ENCODE results near the gene EPHA4.
"Not testable (repeated sequence)": the region's sequence is repeated elsewhere in the genome, so short reads cannot be mapped to it uniquely, and the experiment has no call there.

Gene EPHA4

GRCh38 chr2:221514305-221515040, 57.6 kb downstream of the EPHA4 start:
- H3K4me1 ChIP-seq, result peaks cover 0 to 22% (median 3%) of the 10 kb centered on the region in 4 donors
- no peak overlapping the region for H3K27ac ChIP-seq
- no peak for TF ChIP-seq CTCF (IDR thresholded peaks at IDR 0.05)
- no peak for DNase-seq
- H3K4me3 ChIP-seq, result no peak overlapping the region
- no peaks in the 10 kb centered on the region for H3K36me3 ChIP-seq
- H3K9me3 ChIP-seq, result no peaks in the 10 kb centered on the region
- intact Hi-C loops (cut with DNase I; ENCODE audit: low total_unique reads), result no loop called here
- H3K27me3 ChIP-seq, result no peaks in the 10 kb centered on the region

- Histone ChIP-seq H3K27ac (no peak overlapping the region), H3K27me3 (no peaks in the 10 kb centered on the region), H3K4me3 (no peak overlapping the region), H3K36me3 (no peaks in the 10 kb centered on the region), H3K4me1 (peaks cover 0 to 22% (median 3%) of the 10 kb centered on the region in 4 donors), H3K9me3 (no peaks in the 10 kb centered on the region)
- no peak for DNase-seq
- intact Hi-C loops (cut with DNase I; ENCODE audit: low total_unique reads), result no loop called here
- no peak for TF ChIP-seq CTCF (IDR thresholded peaks at IDR 0.05)
Observed at GRCh38 chr2:221513232-221513631, 58.9 kb downstream of the EPHA4 start.

DNA sequence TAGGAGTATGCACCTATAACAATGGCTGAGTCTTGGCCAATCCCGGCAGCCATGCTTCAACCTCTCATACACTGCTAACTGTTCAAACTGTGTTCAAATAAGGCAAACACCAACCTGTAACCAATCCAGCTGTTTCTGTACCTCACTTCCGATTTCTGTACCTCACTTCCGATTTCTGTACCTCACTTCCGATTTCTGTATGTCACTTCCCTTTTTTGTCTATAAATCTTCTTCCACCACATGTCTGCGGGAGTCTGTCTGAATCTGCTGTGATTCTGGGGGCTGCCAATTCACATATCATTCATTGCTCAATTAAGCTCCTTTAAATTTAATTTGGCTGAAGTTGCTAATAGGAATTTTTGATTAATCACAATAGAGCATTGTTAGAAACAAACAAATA, 60.8 kb downstream of the EPHA4 start:
- H3K27me3 ChIP-seq; H3K9me3 ChIP-seq; H3K36me3 ChIP-seq; DNase-seq; H3K4me3 ChIP-seq; intact Hi-C loops (cut with DNase I; ENCODE audit: low total_unique reads); H3K27ac ChIP-seq; H3K4me1 ChIP-seq: not testable (repeated sequence)

DNA sequence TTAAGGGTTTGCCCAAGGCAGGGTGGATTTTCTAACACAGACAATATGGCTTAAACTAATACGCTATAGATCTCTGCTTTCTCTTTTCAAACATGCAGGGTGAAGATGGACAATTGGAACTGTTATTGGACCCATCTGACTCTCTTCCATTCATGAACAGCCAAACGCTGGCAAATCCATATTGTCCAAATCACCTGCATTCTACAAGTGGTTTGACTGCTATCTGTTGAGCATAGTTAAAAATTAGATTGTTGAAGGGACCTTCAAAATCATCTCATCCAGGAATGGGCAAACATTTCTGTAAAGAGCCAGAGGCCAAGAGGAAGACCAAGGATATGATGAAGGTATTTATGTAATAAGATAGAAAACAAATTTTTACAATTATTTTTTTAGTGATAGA, 65.6 kb downstream of the EPHA4 start:
- H3K4me1 ChIP-seq, result peaks cover 0 to 10% (median 1%) of the 10 kb centered on the region in 4 donors
- TF ChIP-seq CTCF (IDR thresholded peaks at IDR 0.05), result no peak
- no peak overlapping the region for H3K27ac ChIP-seq
- H3K9me3 ChIP-seq, result no peaks in the 10 kb centered on the region
- no peaks in the 10 kb centered on the region for H3K27me3 ChIP-seq
- no peak for DNase-seq
- H3K4me3 ChIP-seq, result no peak overlapping the region
- intact Hi-C loops (cut with DNase I; ENCODE audit: low total_unique reads), result no loop called here
- no peaks in the 10 kb centered on the region for H3K36me3 ChIP-seq

- Histone ChIP-seq H3K36me3 (no peaks in the 10 kb centered on the region), H3K27me3 (no peaks in the 10 kb centered on the region), H3K4me1 (peaks cover 0 to 10% (median 1%) of the 10 kb centered on the region in 4 donors), H3K27ac (no peak overlapping the region), H3K9me3 (no peaks in the 10 kb centered on the region), H3K4me3 (no peak overlapping the region)
- TF ChIP-seq CTCF (IDR thresholded peaks at IDR 0.05), result no peak
- DNase-seq, result no peak
- intact Hi-C loops (cut with DNase I; ENCODE audit: low total_unique reads), result no loop called here
Observed at GRCh38 chr2:221505605-221506004, 66.5 kb downstream of the EPHA4 start.

- Histone ChIP-seq H3K27me3 (no peaks in the 10 kb centered on the region), H3K36me3 (no peaks in the 10 kb centered on the region), H3K27ac (no peak overlapping the region), H3K9me3 (no peaks in the 10 kb centered on the region), H3K4me1 (peaks cover 0 to 10% (median 1%) of the 10 kb centered on the region in 4 donors), H3K4me3 (no peak overlapping the region)
- TF ChIP-seq CTCF (IDR thresholded peaks at IDR 0.05), result no peak
- DNase-seq, result no peak
- intact Hi-C loops (cut with DNase I; ENCODE audit: low total_unique reads), result no loop called here
Observed at GRCh38 chr2:221504905-221505304, 67.2 kb downstream of the EPHA4 start.
